A673 (cell line): Measurements from ENCODE around the gene CTXND2. TPM values are rescaled to one million over a fixed set of nuclear protein-coding genes. Genes with fewer than 3 reads are reported as not detected.

ENCODE experiments used
- BruUV-seq: library from RNA; stranded (reverse); fragments of 400-500 nt; replicated peaks from 2 replicates; lab custom pipeline; 2021; lab: Mats Ljungman, UMichigan
- CTCF ChIA-PET: fragments of 300-600 bp; sonication (Branson Sonifier 250); formaldehyde crosslinking; loops from one replicate; lab custom pipeline; 2022; ENCODE audit warnings: antibody characterized with exemption; lab: Charles Lee
- POLR2A ChIA-PET: fragments of 300-600 bp; sonication (Branson Sonifier 250); formaldehyde crosslinking; loops from one replicate; lab custom pipeline; 2022; ENCODE audit warnings: antibody characterized with exemption; ENCODE audit not compliant: low non-redundant PET; lab: Charles Lee
- DNase-seq: peaks from one replicate; pipeline ENCODE4 v3.0.0-alpha.2; 2015; ENCODE audit warnings: low spot score
- H3K27ac ChIP-seq: fragments of 200-600 bp; sonication (generic); 2 replicates; pipeline ENCODE4 v1.5.1; 2016; ENCODE audit warnings: mixed run types, low read depth, mild to moderate bottlenecking, mixed read lengths, antibody characterized with exemption, low read length; ENCODE audit not compliant: poor library complexity, severe bottlenecking
- H3K27me3 ChIP-seq: fragments of 200-600 bp; sonication (generic); replicated peaks from 2 replicates; pipeline ENCODE4 v1.6.1; 2017; ENCODE audit warnings: mixed run types, low read depth, mild to moderate bottlenecking, mixed read lengths, antibody characterized with exemption, low read length; ENCODE audit not compliant: insufficient read depth, poor library complexity
- H3K36me3 ChIP-seq: fragments of 200-600 bp; sonication (generic); 2 replicates; pipeline ENCODE4 v1.6.1; 2016; ENCODE audit warnings: mixed run types, mild to moderate bottlenecking, mixed read lengths, antibody characterized with exemption, low read length; ENCODE audit not compliant: insufficient read depth, poor library complexity, severe bottlenecking
- H3K4me1 ChIP-seq: fragments of 200-600 bp; sonication (generic); 2 replicates; pipeline ENCODE4 v1.6.1; 2017; ENCODE audit warnings: mixed run types, mild to moderate bottlenecking, mixed read lengths, antibody characterized with exemption, low read length; ENCODE audit not compliant: insufficient read depth, poor library complexity, severe bottlenecking
- H3K4me3 ChIP-seq: fragments of 200-600 bp; sonication (generic); 2 replicates; pipeline ENCODE4 v1.5.1; 2016; ENCODE audit warnings: low read depth, mixed run types, mild to moderate bottlenecking, mixed read lengths, low read length; ENCODE audit not compliant: poor library complexity, severe bottlenecking
- H3K9me3 ChIP-seq: fragments of 200-600 bp; sonication (generic); 2 replicates; pipeline ENCODE4 v1.6.1; 2016; ENCODE audit warnings: mixed run types, low read depth, mild to moderate bottlenecking, mixed read lengths, antibody characterized with exemption, low read length; ENCODE audit not compliant: poor library complexity, severe bottlenecking
- CTCF ChIP-seq: fragments of 300-800, 200-600 bp; sonication (generic); conservative IDR thresholded peaks from 2 replicates; pipeline ENCODE4 v1.5.1; 2017; ENCODE audit warnings: low read depth, mild to moderate bottlenecking, antibody characterized with exemption, low read length, moderate library complexity, mixed read lengths
- EZH2 ChIP-seq: fragments of 200-600 bp; sonication (generic); IDR thresholded peaks from 2 replicates; pipeline ENCODE4 v1.6.1; 2017; ENCODE audit warnings: borderline replicate concordance, low read depth, mild to moderate bottlenecking, mixed read lengths, antibody characterized with exemption, low read length; ENCODE audit not compliant: poor library complexity, severe bottlenecking
- intact Hi-C: fragments of 100-400 bp; cut with micrococcal nuclease; formaldehyde crosslinking; loops from one replicate; pipeline ENCODE4 v1.10.0; 2022; ENCODE audit not compliant: unreplicated experiment
- total RNA-seq: library from RNA; stranded (reverse); gene quantifications from 2 replicates; pipeline ENCODE4 v1.2.3, GENCODE V29; 2021

CTXND2 gene
- total RNA-seq, 1 experiment from 2014 or later, result not detected

GRCh38 chr1:150888727-150889126 is 1.8 kb downstream of the CTXND2 start:
- no peak overlapping the region for H3K27ac ChIP-seq
- CTCF ChIA-PET, result no interaction called here
- no peaks in the 10 kb centered on the region for H3K4me1 ChIP-seq
- no peaks in the 10 kb centered on the region for H3K27me3 ChIP-seq
- TF ChIP-seq CTCF, result no peak
- TF ChIP-seq EZH2, result no peak
- H3K4me3 ChIP-seq, result no peak overlapping the region
- no peaks in the 10 kb centered on the region for H3K36me3 ChIP-seq
- no peaks in the 10 kb centered on the region for H3K9me3 ChIP-seq
- POLR2A ChIA-PET, result no interaction called here
- no peak for DNase-seq
- no TSS peak for BruUV-seq
- intact Hi-C loops, result no loop called here

GRCh38 chr1:150890033-150890416 is 3.1 kb downstream of the CTXND2 start:
- Histone ChIP-seq H3K36me3 (no peaks in the 10 kb centered on the region), H3K27ac (no peak overlapping the region), H3K4me3 (no peak overlapping the region), H3K27me3 (no peaks in the 10 kb centered on the region), H3K4me1 (no peaks in the 10 kb centered on the region), H3K9me3 (no peaks in the 10 kb centered on the region)
- POLR2A ChIA-PET, result interaction anchor here (0.6 kb wide), 1 partner anchor 67 kb away, joined by 4 read pairs; no protein-coding TSS in a partner anchor
- TF ChIP-seq CTCF (no peak), EZH2 (no peak)
- intact Hi-C loops, result no loop called here
- no TSS peak for BruUV-seq
- DNase-seq, result no peak
- CTCF ChIA-PET, result no interaction called here

- no TSS peak for BruUV-seq
- CTCF ChIA-PET, result no interaction called here
- no peak for DNase-seq
These were observed 6.5 kb downstream of the CTXND2 start for GRCh38 chr1:150893336-150893913.

More at GRCh38 chr1:150893336-150893913, 6.5 kb downstream of the CTXND2 start:
- Histone ChIP-seq H3K9me3 (no peaks in the 10 kb centered on the region), H3K27me3 (no peaks in the 10 kb centered on the region), H3K4me1 (no peaks in the 10 kb centered on the region), H3K27ac (no peak overlapping the region), H3K4me3 (no peak overlapping the region), H3K36me3 (no peaks in the 10 kb centered on the region)
- POLR2A ChIA-PET, result interaction anchor here (0.7 kb wide), 1 partner anchor 99 kb away, joined by 4 read pairs; no protein-coding TSS in a partner anchor
- TF ChIP-seq CTCF (no peak), EZH2 (no peak)
- intact Hi-C loops, result no loop called here
